ENCODE measurements around the gene PTPRD. TPM values are rescaled to one million over a fixed set of nuclear protein-coding genes. Genes with fewer than 3 reads are reported as not detected.

The PTPRD gene
- total and polyA plus RNA-seq, 9 of the 15 experiments (the other 6 are each of a cell fraction or from before 2014, with no cell fraction given) = 0.11 TPM; not detected in 8

DNA sequence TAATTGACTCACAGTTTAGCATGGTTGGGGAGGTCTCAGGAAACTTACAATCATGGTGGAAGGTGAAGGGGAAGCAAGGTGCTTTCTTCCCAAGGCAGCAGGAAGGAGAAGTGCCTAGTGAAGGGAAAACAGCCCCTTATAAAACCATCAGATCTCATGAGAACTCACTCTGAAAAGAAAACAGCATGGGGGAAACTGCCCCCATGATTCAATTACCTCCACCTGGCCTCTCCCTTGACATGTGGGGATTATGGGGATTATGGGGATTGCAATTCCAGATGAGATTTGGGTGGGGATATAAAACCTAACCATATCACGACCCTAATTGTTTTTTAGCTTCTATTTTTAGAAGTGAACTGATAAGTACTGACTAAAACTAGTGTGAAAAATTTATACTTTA lies 1435.7 kb downstream of the PTPRD start:
- no CpG with 5 or more reads among the region's 1 CpG for WGBS (ENCODE audit: insufficient coverage, low coverage, missing lambda C conversion rate)

DNA sequence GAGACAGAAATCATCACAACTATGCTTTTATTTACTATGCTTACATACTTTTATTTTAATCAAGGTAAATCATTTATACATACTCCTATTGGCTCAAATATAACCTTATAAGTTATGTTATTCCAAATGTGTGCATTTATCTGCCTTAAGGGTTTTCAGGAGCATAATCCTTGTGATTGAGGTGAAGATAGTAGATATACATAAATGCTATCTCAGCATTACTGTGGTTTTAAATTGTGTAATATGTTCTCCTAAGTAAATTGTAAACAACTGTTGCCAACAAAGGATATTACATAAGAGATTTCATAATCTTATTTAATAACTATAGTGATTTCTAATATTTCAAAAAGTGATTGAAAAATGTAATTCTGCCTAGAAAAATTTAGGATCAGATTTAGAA lies 1438.4 kb downstream of the PTPRD start:
- ChIA-PET POLR2A (no interaction called here), CTCF (ENCODE audit: low intra/inter-chr PET ratio) (no interaction called here)
- intact Hi-C loops (cut with micrococcal nuclease) = no loop called here
- no peak overlapping the region for H3K4me3 ChIP-seq
- H3K27ac ChIP-seq (ENCODE audit: extremely low read depth, low read depth, low read length) = no peak overlapping the region
- H3K4me2 ChIP-seq (ENCODE audit: insufficient read depth, low read length) = no peak overlapping the region
- H3K9me3 ChIP-seq (replicated peaks; ENCODE audit: control insufficient read depth, insufficient read depth, low read depth, low read length) = no peaks in the 10 kb centered on the region
- in situ Hi-C loops (cut with MboI) = no loop called here
- H3K9me1 ChIP-seq (ENCODE audit: control insufficient read depth, insufficient read depth, low read length) = no peaks in the 10 kb centered on the region
- H3K27me3 ChIP-seq (ENCODE audit: control insufficient read depth in 2 of 2, insufficient read depth in 2 of 2, low read length in 2 of 2) = no peaks in the 10 kb centered on the region
- FAIRE-seq (no peak), DNase-seq (ENCODE audit: extremely low read depth in 1 of 4, low spot score in 3 of 4) (no peak), ATAC-seq (no peak)
- no peaks in the 10 kb centered on the region for H3K4me1 ChIP-seq (replicated peaks in 1 of 2; ENCODE audit: control insufficient read depth in 2 of 2, insufficient read depth in 2 of 2, low read length in 2 of 2)
- H3K9ac ChIP-seq (ENCODE audit: insufficient read depth in 1 of 2, low read depth in 2 of 2, low read length in 2 of 2) = no peak overlapping the region
- H2AFZ ChIP-seq (ENCODE audit: low read depth, low read length) = no peak overlapping the region
- H3K79me2 ChIP-seq (ENCODE audit: control insufficient read depth, insufficient read depth, low read length) = no peaks in the 10 kb centered on the region
- no TSS peak for BruUV-seq (replicated peaks)
- H3K36me3 ChIP-seq (ENCODE audit: control insufficient read depth, insufficient read depth, low read length) = no peaks in the 10 kb centered on the region
- H4K20me1 ChIP-seq (replicated peaks; ENCODE audit: control insufficient read depth, insufficient read depth, low read length) = no peaks in the 10 kb centered on the region
- TF ChIP-seq DPF2 (IDR thresholded peaks at IDR 0.05) = no peak
- no peak for TF ChIP-seq SMAD4 (CRISPR knock-in tag; conservative IDR thresholded peaks at IDR 0.05)
- no peak for TF ChIP-seq HDAC2 (IDR thresholded peaks at IDR 0.05)
- TF ChIP-seq KLF13 (tag; IDR thresholded peaks at IDR 0.05; ENCODE audit: borderline replicate concordance, low read depth) = no peak
- TF ChIP-seq ASH1L (IDR thresholded peaks at IDR 0.05; ENCODE audit: borderline replicate concordance, low read depth, partially characterized antibody) = no peak
- TF ChIP-seq, protein P1, sequence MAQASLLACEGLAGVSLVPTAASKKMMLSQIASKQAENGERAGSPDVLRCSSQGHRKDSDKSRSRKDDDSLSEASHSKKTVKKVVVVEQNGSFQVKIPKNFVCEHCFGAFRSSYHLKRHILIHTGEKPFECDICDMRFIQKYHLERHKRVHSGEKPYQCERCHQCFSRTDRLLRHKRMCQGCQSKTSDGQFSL (CRISPR knock-in tag; IDR thresholded peaks at IDR 0.05) = no peak
- TF ChIP-seq, protein P1 (tag; IDR thresholded peaks at IDR 0.05) = no peak
- no peak for TF ChIP-seq RHOXF2B (CRISPR knock-in tag; conservative IDR thresholded peaks at IDR 0.05)
- no peak for TF ChIP-seq MBD2 (IDR thresholded peaks at IDR 0.05; ENCODE audit: borderline replicate concordance, low read depth)
- no peak for TF ChIP-seq FOXK1 (CRISPR knock-in tag; IDR thresholded peaks at IDR 0.05; ENCODE audit: borderline replicate concordance)
- no peak for TF ChIP-seq PHF20 (IDR thresholded peaks at IDR 0.05; ENCODE audit: partially characterized antibody)
- TF ChIP-seq, protein P2, sequence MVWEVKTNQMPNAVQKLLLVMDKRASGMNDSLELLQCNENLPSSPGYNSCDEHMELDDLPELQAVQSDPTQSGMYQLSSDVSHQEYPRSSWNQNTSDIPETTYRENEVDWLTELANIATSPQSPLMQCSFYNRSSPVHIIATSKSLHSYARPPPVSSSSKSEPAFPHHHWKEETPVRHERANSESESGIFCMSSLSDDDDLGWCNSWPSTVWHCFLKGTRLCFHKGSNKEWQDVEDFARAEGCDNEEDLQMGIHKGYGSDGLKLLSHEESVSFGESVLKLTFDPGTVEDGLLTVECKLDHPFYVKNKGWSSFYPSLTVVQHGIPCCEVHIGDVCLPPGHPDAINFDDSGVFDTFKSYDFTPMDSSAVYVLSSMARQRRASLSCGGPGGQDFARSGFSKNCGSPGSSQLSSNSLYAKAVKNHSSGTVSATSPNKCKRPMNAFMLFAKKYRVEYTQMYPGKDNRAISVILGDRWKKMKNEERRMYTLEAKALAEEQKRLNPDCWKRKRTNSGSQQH (CRISPR knock-in tag; IDR thresholded peaks at IDR 0.05) = no peak

More for the DNA sequence above, 1435.7 kb downstream of the PTPRD start:
- H4K20me1 ChIP-seq (replicated peaks; ENCODE audit: control insufficient read depth, insufficient read depth, low read length) = no peaks in the 10 kb centered on the region
- no peak overlapping the region for H3K9ac ChIP-seq (ENCODE audit: insufficient read depth in 1 of 2, low read depth in 2 of 2, low read length in 2 of 2)
- H3K79me2 ChIP-seq (ENCODE audit: control insufficient read depth, insufficient read depth, low read length) = no peaks in the 10 kb centered on the region
- TF ChIP-seq CREBBP (IDR thresholded peaks at IDR 0.05; ENCODE audit: low read depth, low read length) (no peak), MIER1 (IDR thresholded peaks at IDR 0.05; ENCODE audit: low read depth) (no peak), XRCC4 (IDR thresholded peaks at IDR 0.05; ENCODE audit: extremely low read depth, insufficient read depth, insufficient read length) (no peak), CREM (IDR thresholded peaks at IDR 0.05; ENCODE audit: low read depth) (no peak), ZBTB17 (CRISPR knock-in tag; IDR thresholded peaks at IDR 0.05) (no peak), ZNF766 (CRISPR knock-in tag; conservative IDR thresholded peaks at IDR 0.05) (no peak), CHCHD3 (CRISPR knock-in tag; IDR thresholded peaks at IDR 0.05) (no peak), ZNF121 (CRISPR knock-in tag; conservative IDR thresholded peaks at IDR 0.05) (no peak)
- no peak overlapping the region for H3K27ac ChIP-seq (ENCODE audit: extremely low read depth, low read depth, low read length)
- no peak for FAIRE-seq
- ChIA-PET POLR2A (no interaction called here), CTCF (ENCODE audit: low intra/inter-chr PET ratio) (no interaction called here)
- no peaks in the 10 kb centered on the region for H3K36me3 ChIP-seq (ENCODE audit: control insufficient read depth, insufficient read depth, low read length)
- ATAC-seq = no peak
- H2AFZ ChIP-seq (ENCODE audit: low read depth, low read length) = no peak overlapping the region
- intact Hi-C loops (cut with micrococcal nuclease) (no loop called here), in situ Hi-C loops (cut with MboI) (no loop called here)
- H3K27me3 ChIP-seq (ENCODE audit: control insufficient read depth in 2 of 2, insufficient read depth in 2 of 2, low read length in 2 of 2) = no peaks in the 10 kb centered on the region
- no peak for DNase-seq (ENCODE audit: extremely low read depth in 1 of 4, low spot score in 3 of 4)
- H3K4me3 ChIP-seq = no peak overlapping the region
- no TSS peak for BruUV-seq (replicated peaks)
- H3K4me2 ChIP-seq (ENCODE audit: insufficient read depth, low read length) = no peak overlapping the region
- no peaks in the 10 kb centered on the region for H3K9me1 ChIP-seq (ENCODE audit: control insufficient read depth, insufficient read depth, low read length)
- no peaks in the 10 kb centered on the region for H3K9me3 ChIP-seq (replicated peaks; ENCODE audit: control insufficient read depth, insufficient read depth, low read depth, low read length)
- no peaks in the 10 kb centered on the region for H3K4me1 ChIP-seq (replicated peaks in 1 of 2; ENCODE audit: control insufficient read depth in 2 of 2, insufficient read depth in 2 of 2, low read length in 2 of 2)
